ENCODE measurements around the gene SLC7A6OS.
A peak's percentile ranks its signal among the peaks of the same experiment; 100 is the strongest.

Gene SLC7A6OS

DNA sequence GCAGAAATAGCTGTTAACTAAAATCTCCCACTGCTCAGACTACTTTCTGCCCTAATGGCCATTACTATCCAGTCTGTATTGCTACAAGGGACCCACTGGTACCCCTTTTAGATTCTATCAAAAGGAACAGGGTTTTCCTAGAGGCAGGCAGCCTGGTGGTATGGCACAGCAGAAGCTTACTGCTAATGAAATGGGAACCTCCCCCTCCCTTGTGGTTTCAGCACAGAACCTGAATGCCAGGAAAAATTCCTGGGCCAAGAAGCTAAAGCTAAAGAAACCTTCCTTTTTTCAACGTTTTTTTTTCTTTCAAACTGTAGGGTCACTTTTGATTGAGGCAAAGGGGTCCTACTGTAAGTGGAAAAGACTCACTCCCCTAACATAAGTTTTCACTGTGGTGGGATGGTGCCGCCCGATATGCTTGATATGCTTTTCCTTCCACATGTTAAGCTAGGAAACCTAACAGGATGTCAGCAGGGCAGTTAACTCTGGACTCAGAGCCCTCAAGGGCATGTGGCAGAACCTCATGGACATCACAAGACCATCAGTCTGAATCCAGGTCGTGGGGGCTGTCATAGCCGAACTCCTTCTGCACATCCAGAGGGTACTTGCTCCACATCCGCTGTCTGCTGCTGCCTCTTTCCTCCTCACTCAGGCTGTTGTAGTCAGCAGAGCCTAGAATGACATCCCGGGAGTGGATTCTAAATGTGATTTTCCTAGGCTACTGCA lies 9.8 kb downstream of the SLC7A6OS start:
- H3K4me3 ChIP-seq (ENCODE audit: low read depth, low read length): no peak overlapping the region
- in situ Hi-C loops (cut with HindIII; ENCODE audit: low sequenced_read_pairs): no loop called here
- TF ChIP-seq, protein P1, sequence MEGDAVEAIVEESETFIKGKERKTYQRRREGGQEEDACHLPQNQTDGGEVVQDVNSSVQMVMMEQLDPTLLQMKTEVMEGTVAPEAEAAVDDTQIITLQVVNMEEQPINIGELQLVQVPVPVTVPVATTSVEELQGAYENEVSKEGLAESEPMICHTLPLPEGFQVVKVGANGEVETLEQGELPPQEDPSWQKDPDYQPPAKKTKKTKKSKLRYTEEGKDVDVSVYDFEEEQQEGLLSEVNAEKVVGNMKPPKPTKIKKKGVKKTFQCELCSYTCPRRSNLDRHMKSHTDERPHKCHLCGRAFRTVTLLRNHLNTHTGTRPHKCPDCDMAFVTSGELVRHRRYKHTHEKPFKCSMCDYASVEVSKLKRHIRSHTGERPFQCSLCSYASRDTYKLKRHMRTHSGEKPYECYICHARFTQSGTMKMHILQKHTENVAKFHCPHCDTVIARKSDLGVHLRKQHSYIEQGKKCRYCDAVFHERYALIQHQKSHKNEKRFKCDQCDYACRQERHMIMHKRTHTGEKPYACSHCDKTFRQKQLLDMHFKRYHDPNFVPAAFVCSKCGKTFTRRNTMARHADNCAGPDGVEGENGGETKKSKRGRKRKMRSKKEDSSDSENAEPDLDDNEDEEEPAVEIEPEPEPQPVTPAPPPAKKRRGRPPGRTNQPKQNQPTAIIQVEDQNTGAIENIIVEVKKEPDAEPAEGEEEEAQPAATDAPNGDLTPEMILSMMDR (IDR thresholded peaks at IDR 0.05; ENCODE audit: low read depth, low read length): no peak
- DNase-seq (ENCODE audit: low read depth, low spot score): no peak

DNA sequence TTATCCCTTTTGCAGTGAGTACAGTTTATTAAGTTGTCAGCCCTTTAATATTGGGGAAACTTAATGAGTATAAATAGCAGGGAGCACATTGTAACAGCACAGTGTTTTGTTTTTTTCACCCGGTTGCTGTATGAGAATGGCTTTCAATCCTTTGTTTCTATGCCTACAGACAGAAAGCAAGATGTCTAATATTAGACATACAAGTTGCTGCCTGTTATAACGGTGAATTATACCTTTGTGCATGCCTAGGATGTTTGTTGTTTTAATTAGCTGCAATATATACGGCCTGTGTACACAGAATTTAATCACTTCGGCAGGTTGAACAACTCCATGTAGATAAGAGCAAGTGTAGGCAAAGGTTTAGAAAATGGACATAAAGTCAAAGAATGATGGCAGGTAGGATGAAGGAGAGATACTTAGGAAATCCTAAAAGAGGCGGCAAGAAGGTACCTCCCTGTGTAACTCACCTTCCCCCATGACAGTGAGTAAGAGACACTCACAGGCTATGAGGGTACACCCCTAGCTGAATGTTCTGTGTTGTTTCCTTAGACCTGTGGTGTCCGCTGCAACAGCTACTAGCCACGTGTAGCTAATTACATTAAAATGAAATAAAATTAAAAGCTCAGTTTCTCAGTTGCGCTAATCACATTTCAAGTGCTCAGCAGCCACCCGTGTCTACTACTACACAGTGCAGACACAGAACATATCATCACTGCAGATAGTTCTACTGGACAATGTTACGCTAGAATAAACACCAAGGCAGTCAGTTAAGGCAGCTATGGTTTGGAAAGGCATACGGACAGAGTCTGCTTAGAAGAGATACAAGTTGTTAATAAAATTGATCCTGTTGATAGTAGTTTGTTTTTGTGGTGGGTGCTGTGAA lies 10.9 kb downstream of the SLC7A6OS start:
- no peak for DNase-seq (ENCODE audit: low read depth, low spot score)
- H3K4me3 ChIP-seq (ENCODE audit: low read depth, low read length): no peak overlapping the region
- TF ChIP-seq, protein P1 (IDR thresholded peaks at IDR 0.05; ENCODE audit: low read depth, low read length): no peak
- in situ Hi-C loops (cut with HindIII; ENCODE audit: low sequenced_read_pairs): no loop called here

DNA sequence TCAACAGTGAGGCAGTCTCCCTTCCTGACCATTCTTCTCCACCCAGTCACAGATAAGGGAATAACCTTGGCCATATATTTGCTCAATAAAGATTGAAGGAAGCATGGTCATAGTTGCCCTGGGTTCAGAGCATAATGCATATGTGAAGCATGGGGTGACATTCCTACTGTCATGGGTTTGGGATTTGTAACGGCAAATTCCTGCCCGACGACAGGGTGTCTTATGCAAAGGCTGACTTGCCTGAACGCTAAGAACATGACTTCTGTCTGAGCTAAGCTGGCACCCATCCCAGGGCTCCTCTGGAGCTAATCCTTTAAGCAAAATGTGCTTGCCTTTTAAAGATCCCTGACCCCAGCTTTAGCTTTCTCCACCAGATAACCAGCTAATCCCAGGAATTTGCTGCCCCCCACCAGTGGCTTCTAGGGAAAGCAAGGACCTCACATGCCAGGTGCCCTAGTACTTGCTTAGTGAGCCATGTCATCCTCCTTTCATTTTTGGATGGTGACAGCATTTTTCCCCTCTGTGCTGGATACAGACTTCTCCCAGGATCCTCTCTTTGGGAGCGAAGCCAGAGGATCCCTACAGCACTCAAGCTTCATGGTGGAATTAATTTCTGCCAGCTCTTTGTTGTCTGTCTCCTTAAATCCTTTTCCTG lies 11.7 kb downstream of the SLC7A6OS start:
- DNase-seq (ENCODE audit: low read depth, low spot score): peak; percentile 59
- in situ Hi-C loops (cut with HindIII; ENCODE audit: low sequenced_read_pairs): no loop called here
- TF ChIP-seq, protein P1 (IDR thresholded peaks at IDR 0.05; ENCODE audit: low read depth, low read length): no peak
- no peak overlapping the region for H3K4me3 ChIP-seq (ENCODE audit: low read depth, low read length)

DNA sequence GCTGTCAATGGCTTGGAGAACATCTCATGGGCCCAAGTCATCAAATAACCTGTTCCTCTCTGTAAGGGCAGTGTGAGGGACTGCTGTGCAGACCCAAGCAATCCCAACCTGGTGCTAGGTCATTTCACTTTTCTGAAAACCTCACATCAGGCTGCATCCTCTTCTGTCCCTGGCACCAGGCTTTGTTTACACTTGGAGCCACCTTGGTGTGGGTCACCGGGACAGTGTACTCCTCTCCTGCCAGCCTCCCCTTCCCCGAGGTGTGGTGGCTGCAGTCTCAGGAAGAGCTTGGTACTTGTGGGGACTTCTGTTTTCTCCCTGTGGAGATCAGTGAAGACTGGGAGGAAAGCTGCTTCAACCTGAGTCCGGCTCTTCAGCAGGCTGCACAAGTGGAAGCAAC lies 12.4 kb downstream of the SLC7A6OS start:
- DNase-seq (ENCODE audit: low read depth, low spot score): no peak
- TF ChIP-seq, protein P1 (IDR thresholded peaks at IDR 0.05; ENCODE audit: low read depth, low read length): no peak
- in situ Hi-C loops (cut with HindIII; ENCODE audit: low sequenced_read_pairs): no loop called here
- H3K4me3 ChIP-seq (ENCODE audit: low read depth, low read length): no peak overlapping the region

DNA sequence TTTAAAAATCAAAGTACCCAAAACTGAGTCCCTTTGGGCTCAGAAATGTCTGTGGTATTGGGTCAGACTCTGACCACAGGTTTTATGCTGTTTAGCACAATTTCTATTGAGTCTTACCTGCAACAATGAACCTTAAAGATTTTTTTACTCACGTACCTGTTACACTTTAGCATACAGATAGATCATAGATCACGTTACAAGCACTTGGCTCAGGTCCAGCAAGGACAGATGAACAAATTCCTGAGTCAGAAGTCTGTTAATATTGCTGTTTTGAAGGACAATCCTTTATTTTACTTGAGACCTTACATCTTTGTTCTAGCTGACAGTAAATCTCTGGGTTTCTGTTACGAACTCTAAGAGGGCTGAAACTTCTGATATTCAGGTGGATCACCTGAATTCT lies 12.8 kb downstream of the SLC7A6OS start:
- no peak overlapping the region for H3K4me3 ChIP-seq (ENCODE audit: low read depth, low read length)
- in situ Hi-C loops (cut with HindIII; ENCODE audit: low sequenced_read_pairs): no loop called here
- no peak for DNase-seq (ENCODE audit: low read depth, low spot score)
- TF ChIP-seq, protein P1 (IDR thresholded peaks at IDR 0.05; ENCODE audit: low read depth, low read length): no peak

DNA sequence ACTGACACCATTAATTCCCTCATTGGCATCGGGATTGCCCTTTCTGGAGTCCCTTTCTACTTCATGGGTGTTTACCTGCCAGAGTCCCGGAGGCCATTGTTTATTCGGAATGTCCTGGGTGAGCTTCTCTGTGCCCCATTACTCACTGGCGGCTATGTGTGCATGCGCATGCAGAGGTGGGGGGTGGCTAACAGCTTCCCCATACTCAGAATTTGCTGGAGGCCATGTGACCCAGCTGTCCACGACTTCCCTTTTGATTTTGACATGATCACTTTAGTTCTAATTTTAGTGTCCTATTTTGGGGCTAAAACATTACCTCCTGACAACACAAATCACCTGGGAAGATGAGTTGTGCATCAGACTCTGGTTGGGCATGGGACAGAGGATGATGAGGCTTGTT lies 14.1 kb downstream of the SLC7A6OS start:
- no peak for DNase-seq (ENCODE audit: low read depth, low spot score)
- in situ Hi-C loops (cut with HindIII; ENCODE audit: low sequenced_read_pairs): no loop called here
- no peak overlapping the region for H3K4me3 ChIP-seq (ENCODE audit: low read depth, low read length)
- TF ChIP-seq, protein P1 (IDR thresholded peaks at IDR 0.05; ENCODE audit: low read depth, low read length): no peak
